ENCODE measurements around the gene PPM1M. TPM values are rescaled to one million over a fixed set of nuclear protein-coding genes. Genes with fewer than 3 reads are reported as not detected.
"Not testable (repeated sequence)": the region's sequence is repeated elsewhere in the genome, so short reads cannot be mapped to it uniquely, and the experiment has no call there.

Gene PPM1M
- total and polyA plus RNA-seq, 7 experiments from 2014 or later, result 55.8 to 135 (median 74.5) TPM

- Mint-ChIP-seq H3K27ac (peak overlapping the region; percentile 79 to 99 (median 96)), H3K36me3 (peaks cover 4 to 67% (median 37%) of the 10 kb centered on the region in 5 donors), H3K4me3 (peak overlapping the region; percentile 68 to 99 (median 90)), H3K27me3 (no peaks in the 10 kb centered on the region), H3K9me3 (no peaks in the 10 kb centered on the region), H3K4me1 (peaks cover 55 to 92% (median 83%) of the 10 kb centered on the region in 7 donors)
- Histone ChIP-seq H3K27me3 (ENCODE audit: control insufficient read depth in 2 of 2, insufficient read depth in 2 of 2, low read length in 2 of 2) (no peaks in the 10 kb centered on the region), H3K27ac (ENCODE audit: low read depth, low read length) (peak overlapping the region; percentile 96), H3K36me3 (ENCODE audit: control insufficient read depth in 2 of 3, insufficient read depth in 3 of 3, low read length in 3 of 3) (peaks cover 29 to 40% (median 35%) of the 10 kb centered on the region in 3 experiments), H3K4me1 (ENCODE audit: control insufficient read depth in 2 of 2, insufficient read depth in 2 of 2, low read length in 2 of 2) (peaks cover 42 to 68% of the 10 kb centered on the region in 2 donors), H3K9me3 (ENCODE audit: control insufficient read depth in 2 of 3, low read length in 3 of 3) (no peaks in the 10 kb centered on the region), H3K4me3 (ENCODE audit: low read length) (peak overlapping the region; percentile 57)
- POLR2A ChIA-PET, result interaction anchor here (2.3 to 11.0 kb wide), 6 partner anchors 10 to 29 kb away, joined by 16 to 167 read pairs (median 40); partner anchors contain the start of genes GLYCTK and WDR82
- intact Hi-C loops (cut with micrococcal nuclease), result loop anchor here (1.0 to 10.0 kb wide), 6 partner anchors 7 to 415 kb away; partner anchors contain the start of genes GNL3 (in 1 of the 2), NT5DC2 (in 1 of the 2), PBRM1 (in 1 of the 2) and UQCC5 (in 1 of the 2)
- DNase-seq, result no peak
- no peak for ATAC-seq
- CTCF ChIA-PET, result interaction anchor here (1.4 to 2.8 kb wide), 3 partner anchors 16 to 50 kb away, joined by 4 to 10 read pairs (median 9); no protein-coding TSS in a partner anchor
Observed at GRCh38 chr3:52269776-52270175, 24.2 kb downstream of the PPM1M start.

GRCh38 chr3:52270252-52270754, 24.7 kb downstream of the PPM1M start:
- DNase-seq (no peak), ATAC-seq (peak; percentile 28)
- Mint-ChIP-seq H3K36me3 (peaks cover 4 to 68% (median 35%) of the 10 kb centered on the region in 5 donors), H3K27ac (peak overlapping the region; percentile 79 to 99 (median 96)), H3K4me3 (peak overlapping the region; percentile 68 to 99 (median 90)), H3K9me3 (no peaks in the 10 kb centered on the region), H3K4me1 (peaks cover 55 to 92% (median 87%) of the 10 kb centered on the region in 7 donors), H3K27me3 (no peaks in the 10 kb centered on the region)
- Histone ChIP-seq H3K4me1 (ENCODE audit: control insufficient read depth in 2 of 2, insufficient read depth in 2 of 2, low read length in 2 of 2) (peaks cover 42 to 67% of the 10 kb centered on the region in 2 donors), H3K36me3 (ENCODE audit: control insufficient read depth in 2 of 3, insufficient read depth in 3 of 3, low read length in 3 of 3) (peaks cover 28 to 37% (median 33%) of the 10 kb centered on the region in 3 experiments), H3K27me3 (ENCODE audit: control insufficient read depth in 2 of 2, insufficient read depth in 2 of 2, low read length in 2 of 2) (no peaks in the 10 kb centered on the region), H3K9me3 (ENCODE audit: control insufficient read depth in 2 of 3, low read length in 3 of 3) (no peaks in the 10 kb centered on the region), H3K27ac (ENCODE audit: low read depth, low read length) (peak overlapping the region; percentile 96), H3K4me3 (ENCODE audit: low read length) (peak overlapping the region; percentile 57)
- POLR2A ChIA-PET, result interaction anchor here (2.0 to 11.0 kb wide), 9 partner anchors 7 to 36 kb away, joined by 7 to 167 read pairs (median 22); partner anchors contain the start of genes GLYCTK, PPM1M and WDR82
- intact Hi-C loops (cut with micrococcal nuclease), result loop anchor here (1.0 to 10.0 kb wide), 6 partner anchors 8 to 414 kb away; partner anchors contain the start of genes GNL3 (in 1 of the 2), NT5DC2 (in 1 of the 2), PBRM1 (in 1 of the 2) and UQCC5 (in 1 of the 2)
- CTCF ChIA-PET, result interaction anchor here (1.0 to 2.8 kb wide), 7 partner anchors 10 to 69 kb away, joined by 4 to 12 read pairs (median 9); no protein-coding TSS in a partner anchor

DNA sequence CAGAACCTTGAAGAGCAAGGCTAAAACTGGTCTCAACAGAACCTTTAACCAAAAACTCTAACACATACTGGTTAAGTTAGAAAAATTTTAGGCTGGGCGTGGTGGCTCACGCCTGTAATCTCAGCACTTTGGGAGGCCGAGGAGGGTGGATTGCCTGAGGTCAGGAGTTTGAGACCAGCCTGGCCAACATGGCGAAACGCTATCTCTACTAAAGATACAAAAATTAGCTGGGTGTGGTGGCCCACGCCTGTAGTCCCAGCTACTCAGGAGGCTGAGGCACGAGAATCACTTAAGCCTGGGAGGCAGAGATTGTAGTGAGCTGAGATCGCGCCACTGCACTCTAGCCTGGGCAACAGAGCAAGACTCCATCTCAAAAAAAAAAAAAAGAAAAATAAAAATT, 26.6 kb downstream of the PPM1M start:
- H3K9me3 Mint-ChIP-seq; H3K27me3 Mint-ChIP-seq; H3K27me3 ChIP-seq (ENCODE audit: control insufficient read depth in 2 of 2, insufficient read depth in 2 of 2, low read length in 2 of 2); DNase-seq; H3K9me3 ChIP-seq (ENCODE audit: control insufficient read depth in 2 of 3, low read length in 3 of 3); ATAC-seq: not testable (repeated sequence)
- H3K4me1 Mint-ChIP-seq, result peaks cover 62 to 92% (median 85%) of the 10 kb centered on the region in 7 donors
- peaks cover 13 to 20% (median 17%) of the 10 kb centered on the region in 3 experiments for H3K36me3 ChIP-seq (ENCODE audit: control insufficient read depth in 2 of 3, insufficient read depth in 3 of 3, low read length in 3 of 3)
- peaks cover 47 to 64% of the 10 kb centered on the region in 2 donors for H3K4me1 ChIP-seq (ENCODE audit: control insufficient read depth in 2 of 2, insufficient read depth in 2 of 2, low read length in 2 of 2)
- POLR2A ChIA-PET, result interaction anchor here (1.2 to 11.0 kb wide), 12 partner anchors 8 to 50 kb away, joined by 5 to 167 read pairs (median 16); partner anchors contain the start of genes GLYCTK, PPM1M and WDR82
- H3K27ac ChIP-seq (ENCODE audit: low read depth, low read length), result peak overlapping the region; percentile 96
- H3K4me3 Mint-ChIP-seq, result peak overlapping the region; percentile 77 to 99 (median 94)
- H3K27ac Mint-ChIP-seq, result peak overlapping the region; percentile 79 to 99 (median 96)
- CTCF ChIA-PET, result interaction anchor here (0.7 to 2.8 kb wide), 10 partner anchors 8 to 74 kb away, joined by 3 to 12 read pairs (median 7); partner anchors contain the start of gene GLYCTK
- intact Hi-C loops (cut with micrococcal nuclease), result loop anchor here (10.0 kb wide), 2 partner anchors 263 to 413 kb away; partner anchors contain the start of genes GNL3 (in 1 of the 2), NT5DC2 (in 1 of the 2), PBRM1 (in 1 of the 2) and UQCC5 (in 1 of the 2)
- peaks cover 4 to 72% (median 26%) of the 10 kb centered on the region in 5 donors for H3K36me3 Mint-ChIP-seq
- H3K4me3 ChIP-seq (ENCODE audit: low read length), result peak overlapping the region; percentile 57

DNA sequence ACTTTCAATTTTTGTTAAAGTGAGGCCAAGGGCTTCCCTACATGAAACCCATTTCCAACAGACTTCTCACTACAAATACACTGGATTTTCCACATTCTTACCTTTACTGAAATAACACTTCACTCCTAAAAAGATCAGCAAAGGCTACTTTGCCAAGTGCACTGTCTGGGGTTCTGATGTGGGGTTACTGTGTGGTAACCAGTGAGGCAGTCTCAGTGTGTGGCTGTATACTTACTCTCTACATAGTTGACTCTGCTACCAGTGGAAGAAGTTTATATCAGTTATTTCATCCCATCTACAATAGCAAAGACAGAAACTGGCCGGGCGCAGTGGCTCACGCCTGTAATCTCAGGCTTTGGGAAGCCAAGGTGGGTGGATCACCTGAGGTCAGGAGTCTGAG, 27.3 kb downstream of the PPM1M start:
- Histone ChIP-seq H3K4me1 (ENCODE audit: control insufficient read depth in 2 of 2, insufficient read depth in 2 of 2, low read length in 2 of 2) (peaks cover 47 to 58% of the 10 kb centered on the region in 2 donors), H3K27me3 (ENCODE audit: control insufficient read depth in 2 of 2, insufficient read depth in 2 of 2, low read length in 2 of 2) (no peaks in the 10 kb centered on the region), H3K27ac (ENCODE audit: low read depth, low read length) (peak overlapping the region; percentile 96), H3K4me3 (ENCODE audit: low read length) (peak overlapping the region; percentile 22), H3K9me3 (ENCODE audit: control insufficient read depth in 2 of 3, low read length in 3 of 3) (no peaks in the 10 kb centered on the region), H3K36me3 (ENCODE audit: control insufficient read depth in 2 of 3, insufficient read depth in 3 of 3, low read length in 3 of 3) (peaks cover 6 to 19% (median 10%) of the 10 kb centered on the region in 3 experiments)
- ChIA-PET POLR2A (interaction anchor here (0.6 to 11.0 kb wide), 11 partner anchors 7 to 45 kb away, joined by 4 to 167 read pairs (median 21); partner anchors contain the start of genes GLYCTK, PPM1M and WDR82), CTCF (interaction anchor here (0.7 to 2.8 kb wide), 7 partner anchors 8 to 73 kb away, joined by 3 to 12 read pairs (median 7); partner anchors contain the start of gene GLYCTK)
- H3K36me3 Mint-ChIP-seq, result peaks cover 6 to 70% (median 24%) of the 10 kb centered on the region in 5 donors
- intact Hi-C loops (cut with micrococcal nuclease), result loop anchor here (10.0 kb wide), 2 partner anchors 262 to 412 kb away; partner anchors contain the start of genes GNL3 (in 1 of the 2), NT5DC2 (in 1 of the 2), PBRM1 (in 1 of the 2) and UQCC5 (in 1 of the 2)
- ATAC-seq, result peak; percentile 45
- H3K27ac Mint-ChIP-seq, result peak overlapping the region; percentile 87 to 99 (median 93)
- peak in 1 of 9 donors; percentile 24 for DNase-seq
- peak overlapping the region; percentile 91 to 99 (median 98) for H3K4me3 Mint-ChIP-seq
- H3K4me1 Mint-ChIP-seq, result peaks cover 55 to 85% (median 79%) of the 10 kb centered on the region in 7 donors
- H3K9me3 Mint-ChIP-seq, result no peaks in the 10 kb centered on the region
- no peaks in the 10 kb centered on the region for H3K27me3 Mint-ChIP-seq

- H3K4me1 Mint-ChIP-seq, result peaks cover 51 to 77% (median 70%) of the 10 kb centered on the region in 7 donors
- ChIA-PET POLR2A (interaction anchor here (1.8 to 21.6 kb wide), 2 partner anchors 11 to 36 kb away, joined by 16 to 1418 read pairs; partner anchors contain the start of genes PPM1M, TLR9 and TWF2), CTCF (interaction anchor here (9.4 kb wide), 1 partner anchor 36 kb away, joined by 126 read pairs; the partner anchor contains the start of gene TWF2)
- H3K27me3 Mint-ChIP-seq; DNase-seq; H3K9me3 ChIP-seq (ENCODE audit: control insufficient read depth in 2 of 3, low read length in 3 of 3); ATAC-seq; H3K9me3 Mint-ChIP-seq; H3K27me3 ChIP-seq (ENCODE audit: control insufficient read depth in 2 of 2, insufficient read depth in 2 of 2, low read length in 2 of 2): not testable (repeated sequence)
- intact Hi-C loops (cut with micrococcal nuclease), result loop anchor here (5.0 to 10.0 kb wide), 4 partner anchors 43 to 410 kb away; partner anchors contain the start of genes DNAH1 (in 1 of the 2), DUSP7 (in 1 of the 2), GNL3 (in 1 of the 2) and NT5DC2 (in 1 of the 2)
- H3K36me3 Mint-ChIP-seq, result peaks cover 6 to 61% (median 22%) of the 10 kb centered on the region in 5 donors
- peak overlapping the region; percentile 91 to 99 (median 98) for H3K4me3 Mint-ChIP-seq
- H3K27ac Mint-ChIP-seq, result peak overlapping the region; percentile 87 to 99 (median 96)
- Histone ChIP-seq H3K4me1 (ENCODE audit: control insufficient read depth in 2 of 2, insufficient read depth in 2 of 2, low read length in 2 of 2) (peaks cover 41 to 45% of the 10 kb centered on the region in 2 donors), H3K27ac (ENCODE audit: low read depth, low read length) (peak overlapping the region; percentile 96), H3K4me3 (ENCODE audit: low read length) (peak overlapping the region; percentile 22), H3K36me3 (ENCODE audit: control insufficient read depth in 2 of 3, insufficient read depth in 3 of 3, low read length in 3 of 3) (peaks cover 0 to 11% (median 0%) of the 10 kb centered on the region in 3 experiments)
Observed at GRCh38 chr3:52274781-52275180, 29.2 kb downstream of the PPM1M start.
